Left renal pelvis (tissue), 4 donors: ENCODE measurements around the gene CAMK1G. TPM values are rescaled to one million over a fixed set of nuclear protein-coding genes. Genes with fewer than 3 reads are reported as not detected.

Source experiments
- DNase-seq, 4 donors: peaks; one replicate each; pipeline ENCODE4 v3.0.0-alpha.2; 2013; ENCODE audit warnings: low read depth in 4 of 4, low spot score in 3 of 4
- polyA plus RNA-seq, 4 donors: library from polyadenylated mRNA; unstranded; fragments of 120-200 nt; gene quantifications; one replicate each; pipeline ENCODE4 v1.2.1, GENCODE V29; 2013; ENCODE audit not compliant: insufficient read length in 4 of 4

The CAMK1G gene
- polyA plus RNA-seq, 4 donors: 1.4 to 6.3 (median 4.7) TPM

GRCh38 chr1:209657140-209657879 is 73.8 kb downstream of the CAMK1G start:
- DNase-seq: no peak

GRCh38 chr1:209657918-209658317 is 74.4 kb downstream of the CAMK1G start:
- DNase-seq: no peak

GRCh38 chr1:209659909-209660308 is 76.4 kb downstream of the CAMK1G start:
- DNase-seq: no peak

- no peak for DNase-seq
These were observed 77.6 kb downstream of the CAMK1G start for GRCh38 chr1:209661071-209661470.

GRCh38 chr1:209662879-209663327 is 79.4 kb downstream of the CAMK1G start:
- DNase-seq: no peak

Other genes with a start within 250 kb of the CAMK1G start
- 1 to 10 TPM in 3 of 4 donors, under 1 TPM in 1; 0.35 to 2.1 (median 1.4) TPM for gene LAMB3, start 68.7 kb downstream of the CAMK1G start, polyA plus RNA-seq
- 10 to 100 TPM in 2 of 4 donors, 1 to 10 TPM in 2; 5.8 to 12.7 (median 9.5) TPM for gene G0S2, start 91.7 kb downstream of the CAMK1G start, polyA plus RNA-seq
- gene HSD11B1, start 121.1 kb downstream of the CAMK1G start, polyA plus RNA-seq: under 1 TPM; 0.17 to 0.90 (median 0.39) TPM
- gene TRAF3IP3, start 172.3 kb downstream of the CAMK1G start, polyA plus RNA-seq: 1 to 10 TPM; 1.1 to 2.6 (median 1.7) TPM
- 1 to 10 TPM; 1.3 to 4.0 (median 3.4) TPM for gene C1orf74, start 200.8 kb downstream of the CAMK1G start, polyA plus RNA-seq
- 10 to 100 TPM in 3 of 4 donors, under 1 TPM in 1; 0.52 to 22.5 (median 17.6) TPM for gene IRF6, start 222.4 kb downstream of the CAMK1G start, polyA plus RNA-seq
- 10 to 100 TPM in 3 of 4 donors, 1 to 10 TPM in 1; 8.1 to 11.1 (median 10.5) TPM for gene UTP25, start 244.3 kb downstream of the CAMK1G start, polyA plus RNA-seq